ENCODE measurements around the gene FZD1. TPM values are rescaled to one million over a fixed set of nuclear protein-coding genes. Genes with fewer than 3 reads are reported as not detected.

The FZD1 gene
- total and polyA plus RNA-seq, 2 experiments from 2014 or later = 0.34 to 1.4 TPM

DNA sequence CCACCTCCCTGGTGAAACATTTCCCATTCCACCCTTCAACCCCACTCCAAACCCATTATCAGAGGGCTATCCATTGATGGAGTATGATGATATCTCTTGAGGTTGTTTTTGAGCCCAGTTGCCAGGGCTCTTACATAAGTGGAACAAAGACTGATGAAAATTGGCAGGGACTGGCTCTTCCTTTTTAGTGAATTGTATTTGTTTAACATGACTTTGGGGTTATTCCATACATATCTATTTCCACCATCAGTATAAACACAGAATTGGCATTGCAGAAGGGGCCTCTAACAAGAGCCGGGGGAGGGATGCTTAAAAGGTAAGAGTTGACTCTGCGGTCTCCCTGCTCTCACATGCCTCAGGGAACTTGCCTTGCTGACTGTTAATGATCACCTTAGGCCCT lies 28.9 kb downstream of the FZD1 start:
- no peak overlapping the region for H3K4me3 ChIP-seq
- DNase-seq (ENCODE audit: low spot score) (no peak), ATAC-seq (no peak)
- TF ChIP-seq CTCF (conservative IDR thresholded peaks at IDR 0.05; ENCODE audit: low read depth in 2 of 2) = no peak
- Mint-ChIP-seq H3K4me3 (no peak overlapping the region), H3K27me3 (ENCODE audit: insufficient read depth, low read depth, poor library complexity) (no peaks in the 10 kb centered on the region), H3K4me1 (peaks cover 7% of the 10 kb centered on the region; the same call in 1 of the 3 replicates), H3K27ac (no peak overlapping the region), H3K9me3 (peaks cover 3% of the 10 kb centered on the region; the same call in 2 of the 3 replicates), H3K36me3 (ENCODE audit: low read depth) (peaks cover 2% of the 10 kb centered on the region; the same call in 1 of the 3 replicates)
- no peaks in the 10 kb centered on the region for H3K36me3 ChIP-seq (ENCODE audit: insufficient read depth)
- H2AFZ ChIP-seq = no peak overlapping the region
- H3F3A ChIP-seq (replicated peaks; ENCODE audit: low read depth) = no peaks in the 10 kb centered on the region
- H4K20me1 ChIP-seq (replicated peaks; ENCODE audit: insufficient read depth) = no peaks in the 10 kb centered on the region
- H3K9me2 ChIP-seq (ENCODE audit: insufficient read depth) = no peaks in the 10 kb centered on the region
- no peaks in the 10 kb centered on the region for H3K79me2 ChIP-seq (replicated peaks; ENCODE audit: insufficient read depth)
- no peaks in the 10 kb centered on the region for H3K4me1 ChIP-seq (ENCODE audit: insufficient read depth)
- H3K27me3 ChIP-seq (ENCODE audit: insufficient read depth) = no peaks in the 10 kb centered on the region
- no peak overlapping the region for H3K27ac ChIP-seq (ENCODE audit: low read depth)
- H3K4me2 ChIP-seq = no peak overlapping the region

DNA sequence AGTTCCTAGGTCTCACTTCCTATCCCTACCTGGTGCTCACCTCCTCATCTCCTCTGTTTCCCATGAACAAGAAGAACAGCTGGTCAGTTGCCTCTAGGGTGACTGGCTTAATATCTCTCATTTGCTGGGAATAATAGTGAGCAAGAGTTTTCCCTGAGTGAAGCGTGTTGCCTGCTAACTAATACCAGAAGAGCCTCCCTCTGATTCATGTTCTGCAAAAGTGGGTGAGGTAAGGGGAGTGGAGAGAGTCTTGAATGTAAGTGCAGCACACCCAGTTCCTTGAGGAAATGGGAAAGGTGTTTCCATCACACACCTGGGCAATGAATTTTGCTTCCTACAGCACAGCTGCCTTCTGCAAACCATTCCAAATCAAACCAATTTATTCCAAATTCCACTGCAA lies 29.6 kb downstream of the FZD1 start:
- no peaks in the 10 kb centered on the region for H3K4me1 ChIP-seq (ENCODE audit: insufficient read depth)
- H4K20me1 ChIP-seq (replicated peaks; ENCODE audit: insufficient read depth) = no peaks in the 10 kb centered on the region
- H3K27me3 ChIP-seq (ENCODE audit: insufficient read depth) = no peaks in the 10 kb centered on the region
- no peak overlapping the region for H3K4me3 ChIP-seq
- no peaks in the 10 kb centered on the region for H3K79me2 ChIP-seq (replicated peaks; ENCODE audit: insufficient read depth)
- H3K4me2 ChIP-seq = no peak overlapping the region
- H3K9me2 ChIP-seq (ENCODE audit: insufficient read depth) = no peaks in the 10 kb centered on the region
- no peak overlapping the region for H2AFZ ChIP-seq
- ATAC-seq = no peak
- no peaks in the 10 kb centered on the region for H3K36me3 ChIP-seq (ENCODE audit: insufficient read depth)
- H3F3A ChIP-seq (replicated peaks; ENCODE audit: low read depth) = no peaks in the 10 kb centered on the region
- no peak for DNase-seq (ENCODE audit: low spot score)
- peaks cover 3% of the 10 kb centered on the region; the same call in 2 of the 3 replicates for H3K9me3 Mint-ChIP-seq
- H3K27ac Mint-ChIP-seq = no peak overlapping the region
- H3K27ac ChIP-seq (ENCODE audit: low read depth) = no peak overlapping the region
- no peaks in the 10 kb centered on the region for H3K27me3 Mint-ChIP-seq (ENCODE audit: insufficient read depth, low read depth, poor library complexity)
- no peak overlapping the region for H3K4me3 Mint-ChIP-seq
- peaks cover 7% of the 10 kb centered on the region; the same call in 1 of the 3 replicates for H3K4me1 Mint-ChIP-seq
- H3K36me3 Mint-ChIP-seq (ENCODE audit: low read depth) = peaks cover 2% of the 10 kb centered on the region; the same call in 1 of the 3 replicates
- TF ChIP-seq EZH2phosphoT487 (IDR thresholded peaks at IDR 0.05; ENCODE audit: unreplicated experiment) (no peak), POLR2AphosphoS5 (IDR thresholded peaks at IDR 0.05; ENCODE audit: low read depth) (no peak), EZH2 (IDR thresholded peaks at IDR 0.05; ENCODE audit: low read depth, unreplicated experiment) (no peak), STAT1 (IDR thresholded peaks at IDR 0.05; ENCODE audit: unreplicated experiment) (no peak), REST (IDR thresholded peaks at IDR 0.05; ENCODE audit: unreplicated experiment) (no peak), ZNF331 (CRISPR knock-in tag; IDR thresholded peaks at IDR 0.05; ENCODE audit: low read depth) (no peak), NANOG (IDR thresholded peaks at IDR 0.05; ENCODE audit: borderline replicate concordance) (no peak), ZNF114 (CRISPR knock-in tag; IDR thresholded peaks at IDR 0.05) (no peak)
- TF ChIP-seq, protein P1, sequence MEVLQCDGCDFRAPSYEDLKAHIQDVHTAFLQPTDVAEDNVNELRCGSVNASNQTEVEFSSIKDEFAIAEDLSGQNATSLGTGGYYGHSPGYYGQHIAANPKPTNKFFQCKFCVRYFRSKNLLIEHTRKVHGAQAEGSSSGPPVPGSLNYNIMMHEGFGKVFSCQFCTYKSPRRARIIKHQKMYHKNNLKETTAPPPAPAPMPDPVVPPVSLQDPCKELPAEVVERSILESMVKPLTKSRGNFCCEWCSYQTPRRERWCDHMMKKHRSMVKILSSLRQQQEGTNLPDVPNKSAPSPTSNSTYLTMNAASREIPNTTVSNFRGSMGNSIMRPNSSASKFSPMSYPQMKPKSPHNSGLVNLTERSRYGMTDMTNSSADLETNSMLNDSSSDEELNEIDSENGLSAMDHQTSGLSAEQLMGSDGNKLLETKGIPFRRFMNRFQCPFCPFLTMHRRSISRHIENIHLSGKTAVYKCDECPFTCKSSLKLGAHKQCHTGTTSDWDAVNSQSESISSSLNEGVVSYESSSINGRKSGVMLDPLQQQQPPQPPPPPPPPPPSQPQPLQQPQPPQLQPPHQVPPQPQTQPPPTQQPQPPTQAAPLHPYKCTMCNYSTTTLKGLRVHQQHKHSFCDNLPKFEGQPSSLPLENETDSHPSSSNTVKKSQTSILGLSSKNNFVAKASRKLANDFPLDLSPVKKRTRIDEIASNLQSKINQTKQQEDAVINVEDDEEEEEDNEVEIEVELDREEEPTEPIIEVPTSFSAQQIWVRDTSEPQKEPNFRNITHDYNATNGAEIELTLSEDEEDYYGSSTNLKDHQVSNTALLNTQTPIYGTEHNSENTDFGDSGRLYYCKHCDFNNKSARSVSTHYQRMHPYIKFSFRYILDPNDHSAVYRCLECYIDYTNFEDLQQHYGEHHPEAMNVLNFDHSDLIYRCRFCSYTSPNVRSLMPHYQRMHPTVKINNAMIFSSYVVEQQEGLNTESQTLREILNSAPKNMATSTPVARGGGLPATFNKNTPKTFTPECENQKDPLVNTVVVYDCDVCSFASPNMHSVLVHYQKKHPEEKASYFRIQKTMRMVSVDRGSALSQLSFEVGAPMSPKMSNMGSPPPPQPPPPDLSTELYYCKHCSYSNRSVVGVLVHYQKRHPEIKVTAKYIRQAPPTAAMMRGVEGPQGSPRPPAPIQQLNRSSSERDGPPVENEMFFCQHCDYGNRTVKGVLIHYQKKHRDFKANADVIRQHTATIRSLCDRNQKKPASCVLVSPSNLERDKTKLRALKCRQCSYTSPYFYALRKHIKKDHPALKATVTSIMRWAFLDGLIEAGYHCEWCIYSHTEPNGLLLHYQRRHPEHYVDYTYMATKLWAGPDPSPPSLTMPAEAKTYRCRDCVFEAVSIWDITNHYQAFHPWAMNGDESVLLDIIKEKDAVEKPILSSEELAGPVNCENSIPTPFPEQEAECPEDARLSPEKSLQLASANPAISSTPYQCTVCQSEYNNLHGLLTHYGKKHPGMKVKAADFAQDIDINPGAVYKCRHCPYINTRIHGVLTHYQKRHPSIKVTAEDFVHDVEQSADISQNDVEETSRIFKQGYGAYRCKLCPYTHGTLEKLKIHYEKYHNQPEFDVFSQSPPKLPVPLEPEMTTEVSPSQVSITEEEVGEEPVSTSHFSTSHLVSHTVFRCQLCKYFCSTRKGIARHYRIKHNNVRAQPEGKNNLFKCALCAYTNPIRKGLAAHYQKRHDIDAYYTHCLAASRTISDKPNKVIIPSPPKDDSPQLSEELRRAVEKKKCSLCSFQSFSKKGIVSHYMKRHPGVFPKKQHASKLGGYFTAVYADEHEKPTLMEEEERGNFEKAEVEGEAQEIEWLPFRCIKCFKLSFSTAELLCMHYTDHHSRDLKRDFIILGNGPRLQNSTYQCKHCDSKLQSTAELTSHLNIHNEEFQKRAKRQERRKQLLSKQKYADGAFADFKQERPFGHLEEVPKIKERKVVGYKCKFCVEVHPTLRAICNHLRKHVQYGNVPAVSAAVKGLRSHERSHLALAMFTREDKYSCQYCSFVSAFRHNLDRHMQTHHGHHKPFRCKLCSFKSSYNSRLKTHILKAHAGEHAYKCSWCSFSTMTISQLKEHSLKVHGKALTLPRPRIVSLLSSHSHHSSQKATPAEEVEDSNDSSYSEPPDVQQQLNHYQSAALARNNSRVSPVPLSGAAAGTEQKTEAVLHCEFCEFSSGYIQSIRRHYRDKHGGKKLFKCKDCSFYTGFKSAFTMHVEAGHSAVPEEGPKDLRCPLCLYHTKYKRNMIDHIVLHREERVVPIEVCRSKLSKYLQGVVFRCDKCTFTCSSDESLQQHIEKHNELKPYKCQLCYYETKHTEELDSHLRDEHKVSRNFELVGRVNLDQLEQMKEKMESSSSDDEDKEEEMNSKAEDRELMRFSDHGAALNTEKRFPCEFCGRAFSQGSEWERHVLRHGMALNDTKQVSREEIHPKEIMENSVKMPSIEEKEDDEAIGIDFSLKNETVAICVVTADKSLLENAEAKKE (CRISPR knock-in tag; IDR thresholded peaks at IDR 0.05) = no peak
